HTR-8/SVneo (cell line): ENCODE results near the gene SDHAF1.

Source experiments
- DNase-seq: peaks from one replicate; pipeline ENCODE4 v3.0.0; 2011; ENCODE audit warnings: low spot score, mixed read lengths; ENCODE audit not compliant: insufficient read length
- FAIRE-seq: peaks from 2 replicates; lab custom pipeline; 2011; peaks lifted over from hg19 to GRCh38; lab: Jason Lieb, UNC

The SDHAF1 gene

GRCh38 chr19:35986111-35986510, 8.9 kb upstream of the SDHAF1 start:
- DNase-seq, result no peak

DNA sequence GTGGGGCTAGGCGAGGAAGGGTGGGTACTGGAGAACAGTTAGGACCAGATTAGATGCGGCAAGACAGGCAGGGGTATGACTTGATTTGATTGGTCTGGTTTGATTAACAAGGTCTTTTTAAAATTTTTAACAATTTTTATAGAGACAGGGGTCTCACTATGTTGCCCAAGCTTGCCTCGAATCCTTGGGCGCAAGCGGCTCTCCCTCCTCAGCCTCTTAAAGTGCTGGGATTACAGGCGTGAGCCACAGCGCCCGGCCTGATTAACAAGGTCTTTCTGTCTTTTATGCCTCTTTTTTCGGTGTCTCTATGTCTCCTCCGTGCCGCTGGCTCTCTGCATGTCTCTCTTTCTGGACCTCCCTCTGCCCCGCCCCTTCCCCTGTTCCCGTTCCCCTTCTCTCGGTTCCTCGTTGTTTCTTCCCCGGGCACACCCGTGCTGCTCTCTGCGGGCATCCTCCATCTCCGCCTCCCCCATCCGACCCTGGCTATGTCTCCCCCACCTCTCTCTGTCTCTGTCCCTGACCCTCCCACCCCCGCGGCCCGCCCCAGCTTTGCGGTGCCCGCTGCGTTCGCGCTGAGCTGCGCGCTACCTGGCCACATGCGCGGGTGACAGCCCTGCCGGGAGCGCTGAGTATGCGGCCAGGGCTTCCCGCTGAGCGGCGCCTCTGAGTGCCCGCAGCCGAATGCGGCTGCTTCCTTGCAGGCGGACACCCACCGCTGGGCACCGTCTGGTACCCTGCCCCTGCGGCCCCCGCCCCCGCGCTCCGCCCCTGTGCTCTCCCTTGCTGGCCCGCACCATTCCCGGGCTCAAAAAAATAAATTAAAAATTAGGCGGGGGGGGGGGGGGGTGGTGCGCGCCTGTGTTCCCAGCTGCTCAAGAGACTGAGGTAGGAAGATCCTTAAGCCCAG, 8.1 kb upstream of the SDHAF1 start:
- FAIRE-seq, result no peak
- DNase-seq, result no peak

More at GRCh38 chr19:35986111-35986510, 8.9 kb upstream of the SDHAF1 start:
- FAIRE-seq, result no peak

DNA sequence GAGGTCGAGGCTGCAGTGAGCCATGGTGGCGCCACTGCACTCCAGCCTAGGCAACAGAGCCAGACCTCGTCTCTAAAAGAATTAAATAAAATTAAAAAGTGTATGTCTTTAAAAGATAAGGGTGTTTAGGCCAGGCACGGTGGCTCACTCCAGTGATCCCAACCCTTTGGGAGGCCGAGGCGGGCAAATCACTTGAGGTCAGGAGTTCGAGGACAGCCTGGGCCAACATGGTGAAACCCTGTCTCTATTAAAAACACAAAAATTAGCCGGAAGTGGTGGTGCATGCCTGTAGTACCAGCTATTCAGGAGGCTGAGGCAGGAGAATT, 7.5 kb upstream of the SDHAF1 start:
- DNase-seq (no peak), FAIRE-seq (no peak)

DNA sequence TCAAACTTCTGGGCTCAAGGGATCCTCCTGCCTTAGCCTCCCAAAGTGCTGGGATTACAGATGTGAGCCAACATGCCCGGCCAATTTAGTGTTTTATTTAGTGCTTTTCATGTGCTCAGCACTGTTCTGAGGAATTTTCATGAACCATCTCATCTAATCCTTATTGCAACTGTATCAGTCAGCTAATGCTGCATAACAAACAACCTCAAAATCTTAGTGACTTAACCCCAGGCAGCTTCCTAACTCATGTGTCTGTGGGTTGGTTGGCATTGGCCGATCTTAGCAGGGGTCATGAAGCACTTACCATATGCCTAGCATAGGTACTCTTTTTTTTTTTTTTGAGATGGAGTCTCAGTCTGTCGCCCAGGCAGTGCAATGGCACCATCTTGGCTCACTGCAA, 6.2 kb upstream of the SDHAF1 start:
- no peak for FAIRE-seq
- no peak for DNase-seq

GRCh38 chr19:35990156-35990555, 4.8 kb upstream of the SDHAF1 start:
- no peak for DNase-seq
- no peak for FAIRE-seq

DNA sequence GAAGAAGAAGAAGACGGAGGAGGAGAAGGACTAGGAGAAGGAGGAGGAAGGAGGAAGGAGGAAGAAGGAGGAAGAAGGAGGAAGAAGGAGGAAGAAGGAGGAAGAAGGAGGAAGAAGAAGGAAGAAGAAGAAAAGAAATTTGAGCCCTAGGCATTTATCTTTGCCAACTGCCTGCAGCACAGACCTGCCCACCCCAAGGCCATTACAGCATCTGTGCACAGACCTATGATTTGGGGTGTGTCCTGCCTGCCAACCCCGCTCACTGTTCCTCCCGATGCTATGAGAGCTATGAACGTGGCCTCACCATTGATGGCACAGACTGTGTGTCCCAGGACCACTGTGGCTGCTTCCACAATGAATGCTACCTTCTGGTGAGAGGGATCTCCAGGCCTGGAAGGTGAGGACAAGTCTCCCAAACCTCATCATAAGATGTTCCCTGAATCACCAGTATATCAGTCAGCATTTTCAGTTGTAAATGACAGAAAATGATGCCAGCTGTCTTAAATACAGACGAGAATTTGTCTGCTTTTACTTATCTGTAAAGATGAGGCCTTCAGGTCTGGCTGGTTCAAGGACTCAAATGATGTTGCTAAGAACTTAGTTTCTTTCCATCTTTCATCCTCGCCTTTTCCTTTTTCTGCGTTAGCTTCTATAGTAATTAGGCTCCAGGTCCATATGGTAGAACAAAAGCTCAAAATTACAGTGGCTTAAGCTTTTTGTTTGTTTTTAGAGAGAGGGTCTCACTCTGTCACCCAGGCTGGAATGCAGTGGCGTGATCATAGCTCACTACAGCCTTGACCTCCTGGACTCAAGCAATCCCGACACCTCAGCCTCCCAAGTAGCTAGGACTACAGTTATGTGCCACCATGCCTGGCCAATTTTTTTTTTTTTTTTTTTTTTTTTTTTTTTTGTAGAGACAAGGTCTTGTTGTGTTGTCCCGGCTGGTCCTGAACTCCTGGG, 3.9 kb upstream of the SDHAF1 start:
- no peak for FAIRE-seq
- no peak for DNase-seq

DNA sequence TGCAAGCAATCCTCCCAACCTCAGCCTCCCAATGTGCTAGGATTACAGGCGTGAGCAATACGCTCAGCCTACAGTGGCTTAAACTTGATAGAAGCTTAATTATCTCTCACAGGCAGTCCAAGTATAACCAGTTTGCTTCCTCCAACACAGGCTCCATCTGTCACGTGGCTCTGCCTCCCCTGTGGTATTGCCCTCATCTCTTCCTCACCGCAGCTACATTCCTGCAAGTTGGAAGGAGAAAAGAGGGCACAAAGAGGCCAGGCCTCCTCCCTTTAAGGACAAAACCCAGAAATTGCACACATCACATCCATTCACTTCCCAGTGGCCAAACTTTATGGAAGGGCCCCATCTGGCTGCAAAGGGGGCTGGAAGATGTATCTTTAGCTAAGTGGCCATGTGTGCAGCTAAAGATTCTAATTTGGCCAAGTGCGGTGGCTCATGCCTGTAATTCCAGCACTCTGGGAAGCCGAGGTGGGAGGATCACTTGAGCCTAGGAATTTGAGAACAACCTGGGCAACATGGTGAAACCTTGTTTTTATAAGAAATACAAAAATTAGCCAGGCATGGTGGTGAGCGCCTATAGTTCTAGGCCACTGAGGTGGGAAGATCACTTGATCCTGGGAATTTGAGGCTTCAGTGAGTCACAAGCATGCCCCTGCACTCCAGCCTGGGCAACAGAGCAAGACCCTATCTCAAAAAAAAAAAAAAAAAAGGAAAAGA, 3.1 kb upstream of the SDHAF1 start:
- no peak for FAIRE-seq
- DNase-seq, result no peak

GRCh38 chr19:35992907-35993765, 1.9 kb upstream of the SDHAF1 start:
- DNase-seq (no peak), FAIRE-seq (no peak)

GRCh38 chr19:35993923-35994598, 927 bp upstream of the SDHAF1 start:
- DNase-seq, result no peak
- FAIRE-seq, result no peak

DNA sequence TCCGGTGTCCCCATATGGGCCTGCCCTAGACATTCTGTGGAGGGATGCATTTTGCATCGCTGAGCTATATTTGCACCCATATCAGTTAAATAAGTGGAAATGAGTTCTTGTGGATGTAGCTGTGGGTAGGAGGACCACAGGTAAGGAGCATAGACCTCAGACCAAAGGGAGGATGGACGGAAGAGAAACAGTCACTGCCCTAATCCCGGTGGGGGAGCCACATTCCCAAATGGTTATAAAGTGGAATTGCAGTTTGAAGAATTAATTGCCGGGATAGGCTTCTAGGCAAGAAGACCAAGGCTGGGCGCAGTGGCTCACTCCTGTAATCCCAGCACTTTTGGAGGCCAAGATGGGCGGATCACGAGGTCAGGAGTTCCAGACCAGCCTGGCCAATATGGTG, 1.8 kb downstream of the SDHAF1 start:
- DNase-seq (no peak), FAIRE-seq (no peak)

GRCh38 chr19:36001605-36002004, 6.6 kb downstream of the SDHAF1 start:
- DNase-seq (no peak), FAIRE-seq (no peak)

DNA sequence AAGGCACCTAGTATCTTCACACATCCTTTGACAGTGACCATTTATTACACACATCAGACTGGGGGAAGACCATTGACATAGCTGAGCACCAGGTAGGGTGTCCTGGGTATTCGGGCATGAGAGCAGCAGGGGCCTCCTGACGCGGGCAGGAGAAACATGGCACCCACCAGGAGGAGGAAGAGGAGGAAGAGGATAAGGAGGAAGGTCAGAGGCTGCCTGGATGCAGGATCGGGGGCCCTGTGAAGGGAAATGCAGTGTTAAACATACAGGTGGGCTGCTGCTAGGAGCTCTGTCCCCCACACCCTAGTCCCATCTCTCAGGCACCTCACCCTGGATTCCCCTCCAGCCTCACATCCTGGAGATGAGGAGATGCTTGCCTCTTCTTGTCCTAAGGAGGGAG, 8.3 kb downstream of the SDHAF1 start:
- FAIRE-seq, result no peak
- no peak for DNase-seq

GRCh38 chr19:36006955-36007354, 12.0 kb downstream of the SDHAF1 start:
- FAIRE-seq (no peak), DNase-seq (no peak)

DNA sequence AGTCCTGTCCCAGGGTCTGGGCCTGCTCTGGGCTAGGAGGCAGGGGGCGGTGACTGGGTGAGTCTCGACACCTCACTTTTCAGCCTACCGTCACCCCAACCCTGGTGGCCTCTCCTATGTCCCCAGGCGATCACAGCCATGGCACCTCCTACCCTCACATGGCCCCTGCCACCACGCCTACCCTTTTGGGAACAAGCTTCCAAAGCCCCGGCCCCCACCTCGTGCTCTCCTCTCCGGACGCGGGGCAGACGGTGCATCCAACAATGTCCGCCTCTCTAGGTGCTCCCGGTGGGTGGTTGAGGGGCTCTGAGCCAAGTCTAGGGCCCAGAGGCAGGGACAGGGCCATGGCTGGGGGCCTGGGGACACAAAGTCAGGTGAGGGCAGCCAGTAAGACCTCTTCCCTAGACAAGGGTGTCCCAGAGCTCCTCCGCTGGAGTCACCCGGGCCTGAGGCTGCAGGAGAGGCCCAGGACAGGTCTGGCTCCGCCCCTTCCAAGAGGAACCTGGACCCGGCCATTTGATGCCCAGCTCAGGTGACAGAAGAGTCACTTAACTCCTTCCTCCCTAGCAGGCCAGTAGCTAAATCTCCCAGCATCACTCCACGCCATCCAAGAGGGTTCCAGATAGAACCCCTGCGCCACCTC, 13.5 kb downstream of the SDHAF1 start, which contains the start of gene SYNE4:
SYNE4 (minus strand) TSS at position 478 of the 643 bp plus-strand sequence; CDS start at position 346, 132 bp downstream.
- FAIRE-seq (no peak), DNase-seq (no peak)

DNA sequence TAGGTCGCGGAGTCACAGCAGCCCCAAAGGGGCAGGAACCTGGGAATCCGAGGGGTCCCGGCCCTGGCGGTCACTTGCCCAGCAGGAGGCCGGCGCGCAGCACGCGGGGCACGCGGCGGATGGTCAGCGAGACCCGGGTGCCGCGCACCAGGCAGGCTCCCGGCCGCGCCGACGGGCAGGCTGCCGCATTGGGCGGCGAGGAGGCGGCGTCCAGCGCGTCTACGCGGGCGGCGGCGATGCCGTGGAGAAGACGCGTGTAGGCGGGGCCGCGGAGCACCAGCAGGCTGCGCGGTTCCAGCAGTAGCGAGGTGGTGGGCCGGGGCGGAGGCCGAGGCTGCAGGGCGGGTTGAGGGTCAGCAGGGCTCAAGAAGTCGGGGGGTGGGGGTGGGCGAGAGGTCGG, 14.2 kb downstream of the SDHAF1 start:
- DNase-seq (no peak), FAIRE-seq (no peak)

DNA sequence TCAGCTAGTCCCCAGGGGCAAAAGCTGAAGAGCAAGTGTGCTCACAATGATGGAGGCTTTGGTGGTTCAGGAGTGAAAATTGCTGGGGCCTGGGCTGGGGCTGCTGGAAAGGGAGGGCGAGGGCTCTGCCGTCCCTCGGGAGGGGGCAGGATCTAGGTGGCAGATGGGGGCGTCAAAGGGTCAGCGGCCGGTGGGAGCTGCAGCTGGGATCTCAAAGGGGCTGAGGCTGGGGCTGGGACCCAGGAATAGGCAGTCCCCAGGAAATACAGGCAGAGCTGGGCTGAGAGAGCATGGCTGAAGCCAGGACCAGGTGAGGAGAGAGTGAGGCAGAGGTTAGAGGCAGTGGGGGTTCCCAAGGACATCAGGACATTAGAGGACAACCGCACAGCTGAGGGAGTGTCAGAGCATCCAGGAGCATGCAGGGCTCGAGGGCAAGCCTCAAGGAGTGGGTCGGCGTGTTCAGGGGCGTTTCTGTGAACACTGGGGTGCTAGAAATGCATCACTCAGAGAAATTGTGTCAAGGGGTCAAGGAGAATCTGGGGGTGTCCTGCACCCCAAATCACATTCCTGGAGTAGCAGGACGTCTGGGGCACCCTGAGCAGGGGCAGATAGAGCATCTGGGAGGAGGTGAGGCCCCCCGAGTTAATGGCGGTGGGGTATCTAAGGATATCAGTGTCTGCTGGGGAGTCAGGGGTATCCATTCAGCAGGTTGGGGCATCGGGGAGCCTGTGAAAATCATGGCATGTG, 14.8 kb downstream of the SDHAF1 start:
- FAIRE-seq (no peak), DNase-seq (no peak)

GRCh38 chr19:36010402-36010801, 15.4 kb downstream of the SDHAF1 start:
- DNase-seq (no peak), FAIRE-seq (no peak)
